Chondrocyte (in vitro differentiated cells): Measurements from ENCODE around the gene HPS1. TPM values are rescaled to one million over a fixed set of nuclear protein-coding genes. Genes with fewer than 3 reads are reported as not detected.

Source experiments
- DNase-seq: peaks from one replicate; pipeline ENCODE4 v3.0.0; 2021; ENCODE audit warnings: mixed read lengths, low spot score
- H3K27ac Mint-ChIP-seq: one replicate; pipeline ENCODE4 v1.8.0; 2021; ENCODE audit warnings: mild to moderate bottlenecking, moderate library complexity, mixed read lengths; ENCODE audit not compliant: unreplicated experiment
- H3K27me3 Mint-ChIP-seq: 2 replicates; pipeline ENCODE4 v1.8.0; 2021; ENCODE audit warnings: low read depth, mixed read lengths
- H3K36me3 Mint-ChIP-seq: 2 replicates; pipeline ENCODE4 v1.8.0; 2021; ENCODE audit warnings: low read depth, mixed read lengths
- H3K4me1 Mint-ChIP-seq: 2 replicates; pipeline ENCODE4 v1.8.0; 2021; ENCODE audit warnings: low read depth, mild to moderate bottlenecking, mixed read lengths
- H3K4me3 Mint-ChIP-seq: one replicate; pipeline ENCODE4 v1.8.0; 2021; ENCODE audit warnings: mild to moderate bottlenecking, moderate library complexity, mixed read lengths; ENCODE audit not compliant: unreplicated experiment
- H3K9me3 Mint-ChIP-seq: 2 replicates; pipeline ENCODE4 v1.8.0; 2021; ENCODE audit warnings: low read depth, mixed read lengths
- CTCF ChIP-seq: fragments of 200-600 bp; sonication (generic); IDR thresholded peaks from 2 replicates; pipeline ENCODE4 v1.5.0; 2021; ENCODE audit warnings: antibody characterized with exemption, mild to moderate bottlenecking, moderate library complexity
- microRNA-seq: library from miRNA; unstranded; fragments of <30 nt; microRNA quantifications from one replicate; pipeline ENCODE4 v1.2.0, GENCODE V29; 2020; ENCODE audit warnings: borderline number of aligned reads
- total RNA-seq: library from RNA; stranded (reverse); gene quantifications from 3 replicates; pipeline ENCODE4 v1.2.1, GENCODE V29; 2021

Gene HPS1
- total RNA-seq, 1 donor from 2014 or later = 50.5 TPM

GRCh38 chr10:98370831-98371820 lies 75.6 kb downstream of the HPS1 start:
- Mint-ChIP-seq H3K27me3 (peaks cover 4% of the 10 kb centered on the region), H3K36me3 (peaks cover 1% of the 10 kb centered on the region), H3K4me1 (peaks cover 23% of the 10 kb centered on the region), H3K4me3 (no peak overlapping the region), H3K27ac (no peak overlapping the region), H3K9me3 (peaks cover 3% of the 10 kb centered on the region)
- no peak for DNase-seq
- TF ChIP-seq CTCF = no peak

GRCh38 chr10:98369801-98370200 lies 76.9 kb downstream of the HPS1 start:
- no peak for TF ChIP-seq CTCF
- Mint-ChIP-seq H3K4me1 (peaks cover 10% of the 10 kb centered on the region), H3K27me3 (peaks cover 4% of the 10 kb centered on the region), H3K27ac (no peak overlapping the region), H3K9me3 (peaks cover 3% of the 10 kb centered on the region), H3K36me3 (peaks cover 1% of the 10 kb centered on the region), H3K4me3 (no peak overlapping the region)
- DNase-seq = no peak

GRCh38 chr10:98368644-98369043 lies 78.1 kb downstream of the HPS1 start:
- no peak for TF ChIP-seq CTCF
- H3K36me3 Mint-ChIP-seq = peaks cover 1% of the 10 kb centered on the region
- H3K27ac Mint-ChIP-seq = no peak overlapping the region
- H3K4me1 Mint-ChIP-seq = no peaks in the 10 kb centered on the region
- peaks cover 3% of the 10 kb centered on the region for H3K9me3 Mint-ChIP-seq
- H3K27me3 Mint-ChIP-seq = peaks cover 4% of the 10 kb centered on the region
- DNase-seq = no peak
- H3K4me3 Mint-ChIP-seq = no peak overlapping the region

GRCh38 chr10:98367604-98368451 lies 78.9 kb downstream of the HPS1 start:
- H3K9me3 Mint-ChIP-seq = peaks cover 3% of the 10 kb centered on the region
- H3K4me1 Mint-ChIP-seq = no peaks in the 10 kb centered on the region
- no peak for TF ChIP-seq CTCF
- no peak overlapping the region for H3K4me3 Mint-ChIP-seq
- H3K27me3 Mint-ChIP-seq = peaks cover 4% of the 10 kb centered on the region
- DNase-seq = no peak
- peaks cover 1% of the 10 kb centered on the region for H3K36me3 Mint-ChIP-seq
- H3K27ac Mint-ChIP-seq = no peak overlapping the region

Small RNA genes within 50 kb of the gene (microRNA-seq; reads per million reads assigned to microRNA genes)
- gene MIR1287 (60.4 reads per million, percentile 53 among the genes with 10 or more reads in this experiment), gene MIR4685 (not detected)

Other genes with a start within 250 kb of the HPS1 start
- gene LOXL4, start 178.7 kb downstream of the HPS1 start, total RNA-seq = 1.7 to 3.2 TPM (median 1.9 TPM) in 3 replicates
- 5.6 to 9.4 TPM (median 8.3 TPM) in 3 replicates for gene PYROXD2, start 31.8 kb downstream of the HPS1 start, total RNA-seq